ENCODE data around the gene MRFAP1L1.
"Not testable (repeated sequence)": the region's sequence is repeated elsewhere in the genome, so short reads cannot be mapped to it uniquely, and the experiment has no call there.

GRCh38 chr4:6756345-6756744 lies 46.7 kb upstream of the MRFAP1L1 start:
- not testable (repeated sequence) for TF ChIP-seq CTCF (IDR thresholded peaks at IDR 0.05; ENCODE audit: low read depth, low read length, poor library complexity, severe bottlenecking); EZH2phosphoT487 (IDR thresholded peaks at IDR 0.05; ENCODE audit: borderline replicate concordance, low read length)

Data from DOHH2 (cell line).